HG03558 (cell line): ENCODE measurements around the gene SUN5.

Experiments
- ATAC-seq: cut with Tn5 transposase; IDR thresholded peaks from one replicate; pipeline ENCODE4 v1.9.1; 2021; ENCODE audit warnings: moderate number of reproducible peaks; ENCODE audit not compliant: unreplicated experiment; ENCODE audit errors: extremely low read depth

The SUN5 gene

DNA sequence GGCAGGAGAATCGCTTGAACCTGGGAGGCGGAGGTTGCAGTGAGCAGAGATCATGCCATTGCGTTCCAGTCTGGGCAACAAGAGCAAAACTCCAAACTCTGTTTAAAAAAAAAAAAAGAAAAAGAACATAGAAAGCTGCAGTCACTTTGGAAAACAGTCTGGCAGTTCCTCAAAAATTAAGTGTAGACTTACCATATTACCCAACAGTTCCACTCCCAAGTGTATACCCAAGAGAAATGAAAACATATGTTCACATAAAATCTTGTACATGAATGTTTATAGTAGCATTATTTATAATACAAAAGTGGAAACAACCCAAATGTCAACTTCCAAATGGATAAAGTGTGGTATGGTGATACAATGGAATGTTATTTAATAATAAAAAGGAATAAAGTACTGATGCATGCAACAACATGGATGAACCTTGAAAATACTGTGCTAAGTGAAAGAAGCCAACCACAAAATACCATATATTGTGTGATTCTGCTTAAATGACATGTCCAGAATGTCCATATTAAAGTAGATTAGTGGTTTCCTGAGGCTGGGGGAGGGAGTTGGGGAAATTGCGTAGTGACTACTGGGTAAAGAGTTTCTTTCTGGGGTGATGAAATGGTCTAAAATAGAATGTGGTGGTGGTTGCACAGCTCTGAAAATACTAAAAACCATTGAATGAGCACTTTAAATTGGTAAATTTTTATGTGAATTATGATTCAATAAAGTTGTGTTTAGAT lies 62.9 kb downstream of the SUN5 start:
- ATAC-seq: no peak

DNA sequence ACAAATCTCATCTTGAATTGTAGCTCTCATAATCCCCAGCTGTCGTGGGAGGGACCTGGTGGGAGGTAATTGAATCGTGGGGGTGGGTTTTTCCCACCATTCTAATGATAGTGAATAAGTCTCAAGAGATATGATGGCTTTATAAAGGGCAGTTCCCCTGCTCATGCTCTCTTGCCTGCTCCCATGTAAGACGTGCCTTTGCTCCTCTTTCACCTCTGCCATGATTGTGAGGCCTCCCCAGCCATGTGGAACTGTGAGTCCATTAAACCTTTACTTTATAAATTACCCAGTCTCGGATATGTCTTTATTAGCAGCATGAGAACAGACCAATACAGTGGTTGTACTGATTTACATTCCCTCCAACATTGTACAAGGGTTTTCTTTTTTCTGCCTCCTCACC lies 69.7 kb downstream of the SUN5 start:
- no peak for ATAC-seq
